ENCODE results near the gene ARID4B. TPM values are rescaled to one million over a fixed set of nuclear protein-coding genes. Genes with fewer than 3 reads are reported as not detected.

ARID4B gene, protein sequence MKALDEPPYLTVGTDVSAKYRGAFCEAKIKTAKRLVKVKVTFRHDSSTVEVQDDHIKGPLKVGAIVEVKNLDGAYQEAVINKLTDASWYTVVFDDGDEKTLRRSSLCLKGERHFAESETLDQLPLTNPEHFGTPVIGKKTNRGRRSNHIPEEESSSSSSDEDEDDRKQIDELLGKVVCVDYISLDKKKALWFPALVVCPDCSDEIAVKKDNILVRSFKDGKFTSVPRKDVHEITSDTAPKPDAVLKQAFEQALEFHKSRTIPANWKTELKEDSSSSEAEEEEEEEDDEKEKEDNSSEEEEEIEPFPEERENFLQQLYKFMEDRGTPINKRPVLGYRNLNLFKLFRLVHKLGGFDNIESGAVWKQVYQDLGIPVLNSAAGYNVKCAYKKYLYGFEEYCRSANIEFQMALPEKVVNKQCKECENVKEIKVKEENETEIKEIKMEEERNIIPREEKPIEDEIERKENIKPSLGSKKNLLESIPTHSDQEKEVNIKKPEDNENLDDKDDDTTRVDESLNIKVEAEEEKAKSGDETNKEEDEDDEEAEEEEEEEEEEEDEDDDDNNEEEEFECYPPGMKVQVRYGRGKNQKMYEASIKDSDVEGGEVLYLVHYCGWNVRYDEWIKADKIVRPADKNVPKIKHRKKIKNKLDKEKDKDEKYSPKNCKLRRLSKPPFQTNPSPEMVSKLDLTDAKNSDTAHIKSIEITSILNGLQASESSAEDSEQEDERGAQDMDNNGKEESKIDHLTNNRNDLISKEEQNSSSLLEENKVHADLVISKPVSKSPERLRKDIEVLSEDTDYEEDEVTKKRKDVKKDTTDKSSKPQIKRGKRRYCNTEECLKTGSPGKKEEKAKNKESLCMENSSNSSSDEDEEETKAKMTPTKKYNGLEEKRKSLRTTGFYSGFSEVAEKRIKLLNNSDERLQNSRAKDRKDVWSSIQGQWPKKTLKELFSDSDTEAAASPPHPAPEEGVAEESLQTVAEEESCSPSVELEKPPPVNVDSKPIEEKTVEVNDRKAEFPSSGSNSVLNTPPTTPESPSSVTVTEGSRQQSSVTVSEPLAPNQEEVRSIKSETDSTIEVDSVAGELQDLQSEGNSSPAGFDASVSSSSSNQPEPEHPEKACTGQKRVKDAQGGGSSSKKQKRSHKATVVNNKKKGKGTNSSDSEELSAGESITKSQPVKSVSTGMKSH (N-terminal part only)
- 10 to 100 TPM; 19.4 to 22.8 (median 20.5) TPM for total RNA-seq (2021; fragmentation: NEBNext Ultra II Directional; extraction: Animal tissue kit (Norgen Biotek cat#: 25700))
- long read RNA-seq, partial matches to known transcripts, result 46 of 52 reads
- long read RNA-seq, other reads (novel, unspliced or antisense), result 5 of 52 reads

DNA sequence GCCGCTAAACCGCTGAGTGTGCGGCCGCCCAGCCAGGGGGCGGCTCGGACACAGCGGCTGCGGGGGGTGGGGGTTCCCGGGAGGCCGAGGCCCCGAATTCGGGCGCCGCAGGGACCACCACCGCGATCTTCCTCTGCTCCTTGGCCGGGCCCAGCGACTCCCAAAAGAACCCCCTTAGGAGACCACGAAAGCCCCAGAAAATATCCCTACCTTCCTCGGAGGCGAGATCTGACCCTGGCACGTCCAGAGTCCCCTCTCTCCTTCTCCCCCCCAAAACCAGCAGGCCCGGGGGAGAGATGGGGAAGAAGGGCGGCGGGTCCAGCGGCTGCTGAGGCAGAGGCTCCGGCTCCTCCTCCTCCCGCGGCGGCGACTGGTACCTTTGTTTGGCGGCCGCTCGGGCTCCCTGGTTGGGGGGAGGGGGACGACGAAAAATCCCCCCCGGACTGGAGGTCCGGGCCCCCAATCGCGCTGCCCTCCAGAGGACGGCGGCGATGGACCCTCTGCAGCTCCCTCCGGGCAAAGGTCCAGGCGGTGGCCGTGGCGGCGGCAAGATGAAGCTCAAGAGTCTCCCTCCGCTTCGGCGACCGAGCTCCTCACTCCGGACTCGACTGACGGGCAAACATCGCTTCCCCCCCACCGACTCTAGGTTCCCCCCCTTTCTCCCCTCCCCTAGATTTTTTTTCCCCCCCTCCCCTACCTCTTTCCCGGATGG, at the start of gene ARID4B:
ARID4B (minus strand) TSS at position 621 of the 712 bp plus-strand sequence. CDS start 1,260 bp downstream, outside the sequence.
- Mint-ChIP-seq H3K27me3 (ENCODE audit: insufficient read depth) (peaks cover 2% of the 10 kb centered on the region; the same call in 1 of the 2 replicates), H3K9me3 (no peaks in the 10 kb centered on the region), H3K4me1 (ENCODE audit: low read depth) (peaks cover 25% of the 10 kb centered on the region), H3K27ac (peak within 1 kb of the TSS; percentile 77), H3K4me3 (peak within 1 kb of the TSS; percentile 97; the same call in 1 of the 2 replicates), H3K36me3 (ENCODE audit: low read depth) (peaks cover 10% of the 10 kb centered on the region)
- peak; percentile 10; the same call in 1 of the 2 replicates for TF ChIP-seq CTCF (IDR thresholded peaks at IDR 0.05)
- no peak for DNase-seq

GRCh38 chr1:235375919-235376605, 48.1 kb upstream of the ARID4B start:
- H3K27ac Mint-ChIP-seq, result no peak overlapping the region
- H3K9me3 Mint-ChIP-seq, result no peaks in the 10 kb centered on the region
- H3K36me3 Mint-ChIP-seq (ENCODE audit: low read depth), result peaks cover 18% of the 10 kb centered on the region
- H3K27me3 Mint-ChIP-seq (ENCODE audit: insufficient read depth), result no peaks in the 10 kb centered on the region; the same call in 1 of the 2 replicates
- no peak for DNase-seq
- no peak overlapping the region for H3K4me3 Mint-ChIP-seq
- no peak for TF ChIP-seq CTCF (IDR thresholded peaks at IDR 0.05)
- no peaks in the 10 kb centered on the region for H3K4me1 Mint-ChIP-seq (ENCODE audit: low read depth)

DNA sequence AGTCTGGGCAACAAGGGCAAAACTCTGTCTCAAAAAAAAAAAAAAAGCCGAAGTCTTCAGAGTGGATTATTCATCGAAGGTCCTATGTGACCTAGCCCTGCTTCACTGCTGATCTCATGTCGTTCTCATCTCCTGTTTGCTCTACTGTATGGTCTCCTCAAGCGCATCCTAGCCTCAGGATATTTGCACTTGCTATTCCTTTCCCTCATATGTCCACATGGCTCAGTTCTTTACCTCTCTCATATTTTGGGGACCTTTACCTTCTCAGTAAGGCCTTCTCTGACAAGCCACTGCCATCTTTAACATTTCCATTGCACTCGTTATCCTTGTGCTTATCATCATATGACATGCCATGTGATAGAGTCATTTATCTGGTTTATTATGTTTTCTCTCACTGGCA, 41.8 kb upstream of the ARID4B start:
- H3K9me3 Mint-ChIP-seq, result no peaks in the 10 kb centered on the region
- H3K27ac Mint-ChIP-seq, result no peak overlapping the region
- no peak overlapping the region; the same call in 1 of the 2 replicates for H3K4me3 Mint-ChIP-seq
- no peak for DNase-seq
- peaks cover 20% of the 10 kb centered on the region for H3K36me3 Mint-ChIP-seq (ENCODE audit: low read depth)
- no peak for TF ChIP-seq CTCF (IDR thresholded peaks at IDR 0.05)
- H3K4me1 Mint-ChIP-seq (ENCODE audit: low read depth), result peaks cover 38% of the 10 kb centered on the region
- H3K27me3 Mint-ChIP-seq (ENCODE audit: insufficient read depth), result peaks cover 2% of the 10 kb centered on the region

DNA sequence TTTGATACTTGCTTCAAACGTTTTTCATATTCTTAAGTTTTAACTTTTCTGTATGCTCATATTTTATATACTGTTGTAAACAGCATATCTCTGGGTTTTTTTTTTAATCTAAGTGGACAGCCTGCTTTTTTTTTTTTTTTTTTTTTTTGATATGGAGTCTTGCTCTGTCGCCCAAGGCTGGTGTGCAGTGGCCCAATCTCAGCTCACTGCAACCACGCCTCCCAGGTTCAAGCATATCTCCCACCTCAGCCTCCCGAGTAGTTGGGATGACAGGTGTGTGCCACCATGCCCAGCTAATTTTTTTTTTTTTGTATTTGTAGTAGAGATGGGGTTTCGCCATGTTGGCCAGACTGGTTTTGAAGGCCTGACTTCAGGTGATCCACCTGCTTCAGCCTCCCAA, 40.4 kb upstream of the ARID4B start:
- no peaks in the 10 kb centered on the region for H3K9me3 Mint-ChIP-seq
- peaks cover 2% of the 10 kb centered on the region for H3K27me3 Mint-ChIP-seq (ENCODE audit: insufficient read depth)
- DNase-seq, result no peak
- H3K4me1 Mint-ChIP-seq (ENCODE audit: low read depth), result peaks cover 38% of the 10 kb centered on the region
- H3K36me3 Mint-ChIP-seq (ENCODE audit: low read depth), result peaks cover 20% of the 10 kb centered on the region
- no peak for TF ChIP-seq CTCF (IDR thresholded peaks at IDR 0.05)
- peak overlapping the region; percentile 89 for H3K27ac Mint-ChIP-seq
- H3K4me3 Mint-ChIP-seq, result peak overlapping the region; percentile 96

All from HFFc6 (cell line).